HCT116 (cell line): ENCODE data around the gene MYO1F. TPM values are rescaled to one million over a fixed set of nuclear protein-coding genes. Genes with fewer than 3 reads are reported as not detected.

Source experiments
- ATAC-seq: fragments of 200-7000 bp; cut with Tn5 transposase; 2 replicates; pipeline ENCODE4 v1.9.1; 2020; ENCODE audit warnings: mild to moderate bottlenecking, moderate library complexity
- BruUV-seq: library from RNA; stranded (reverse); fragments of 400-500 nt; replicated peaks from 2 replicates; lab custom pipeline; 2021; lab: Mats Ljungman, UMichigan
- CTCF ChIA-PET: fragments of 300-600 bp; sonication (Branson Sonifier 250); formaldehyde crosslinking; loops from one replicate; lab custom pipeline; 2021; ENCODE audit warnings: antibody characterized with exemption; lab: Charles Lee
- POLR2A ChIA-PET: fragments of 300-600, 350-600 bp; sonication (Branson Sonifier 250); formaldehyde crosslinking; loops from one replicate; lab custom pipeline; 2021; ENCODE audit warnings: antibody characterized with exemption; lab: Charles Lee
- RAD21 ChIA-PET, 2 experiments: fragments of 300-600 bp; sonication (Branson Sonifier 250); formaldehyde crosslinking; loops; one replicate each; lab custom pipeline; 2023; ENCODE audit warnings: low total read pairs in 2 of 2; ENCODE audit not compliant: uncharacterized antibody in 2 of 2, unreplicated experiment in 2 of 2, low non-redundant PET in 1 of 2; lab: Charles Lee
- DNase-seq: peaks from one replicate; pipeline ENCODE4 v3.0.0-alpha.2; 2010; ENCODE audit warnings: low read depth, low spot score
- H2AFZ ChIP-seq: fragments of 200-600 bp; shearing (Covaris generic), sonication (generic); 2 replicates; pipeline ENCODE4 v1.6.1; 2017; ENCODE audit warnings: low read depth, mixed run types, mixed read lengths, antibody characterized with exemption, low read length; ENCODE audit not compliant: poor library complexity, severe bottlenecking
- H3K27ac ChIP-seq: 2 replicates; pipeline ENCODE4 v1.5.1; 2012; ENCODE audit warnings: low read depth, low read length
- H3K27me3 ChIP-seq: fragments of 200-600 bp; sonication (generic); 2 replicates; pipeline ENCODE4 v1.6.1; 2016; ENCODE audit warnings: mixed run types, low read length, mixed read lengths; ENCODE audit not compliant: insufficient read depth
- H3K36me3 ChIP-seq, 2 experiments: fragments of 200-500 bp in 1 of 2; fragments of 200-600 bp in 1 of 2; sonication (Bioruptor generic) in 1 of 2; sonication (generic) in 1 of 2; 2 replicates each; pipeline versions ENCODE4 v1.5.1 to v1.6.1; 2014 to 2016; ENCODE audit warnings: low read length in 2 of 2, inconsistent platforms in 1 of 2, mixed read lengths in 1 of 2, mixed run types in 1 of 2; ENCODE audit not compliant: insufficient read depth in 2 of 2, control insufficient read depth in 1 of 2
- H3K4me1 ChIP-seq, 2 experiments: fragments of 200-600 bp in 1 of 2; sonication (generic) in 1 of 2; 2 replicates each; pipeline versions ENCODE4 v1.5.1 to v1.6.1; 2012 to 2017; ENCODE audit warnings: low read length in 2 of 2, inconsistent platforms in 1 of 2, mild to moderate bottlenecking in 1 of 2, mixed read lengths in 1 of 2, mixed run types in 1 of 2, moderate library complexity in 1 of 2; ENCODE audit not compliant: insufficient read depth in 2 of 2, control insufficient read depth in 1 of 2
- H3K4me2 ChIP-seq: fragments of 200-600 bp; sonication (generic); 2 replicates; pipeline ENCODE4 v1.6.1; 2017; ENCODE audit warnings: mixed run types, low read length, mixed read lengths
- H3K4me3 ChIP-seq, 2 experiments: fragments of 200-600 bp in 1 of 2; sonication (generic) in 1 of 2; replicated peaks in 1 of 2; 2 replicates each; pipeline ENCODE4 v1.5.1; 2011 to 2016; ENCODE audit warnings: low read length in 2 of 2, control low read depth in 1 of 2, low read depth in 1 of 2, mild to moderate bottlenecking in 1 of 2, mixed read lengths in 1 of 2, mixed run types in 1 of 2
- H3K79me2 ChIP-seq: fragments of 200-600 bp; sonication (generic); 2 replicates; pipeline ENCODE4 v1.6.1; 2017; ENCODE audit warnings: mild to moderate bottlenecking, mixed run types, low read length, moderate library complexity, mixed read lengths; ENCODE audit not compliant: insufficient read depth
- H3K9ac ChIP-seq: fragments of 200-600 bp; sonication (generic); 2 replicates; pipeline ENCODE4 v1.6.1; 2016; ENCODE audit warnings: low read length, mixed read lengths
- H3K9me2 ChIP-seq: fragments of 200-600 bp; sonication (generic), shearing (Covaris generic); 2 replicates; pipeline ENCODE4 v1.6.1; 2017; ENCODE audit warnings: mixed run types, mild to moderate bottlenecking, moderate library complexity; ENCODE audit not compliant: insufficient read depth
- H3K9me3 ChIP-seq, 2 experiments: fragments of 200-500 bp in 1 of 2; fragments of 200-600 bp in 1 of 2; sonication (Bioruptor generic) in 1 of 2; sonication (generic) in 1 of 2; 2 replicates each; pipeline ENCODE4 v1.6.1; 2014 to 2017; ENCODE audit warnings: low read length in 2 of 2, mixed read lengths in 2 of 2, inconsistent platforms in 1 of 2, low read depth in 1 of 2, mild to moderate bottlenecking in 1 of 2, mixed run types in 1 of 2, moderate library complexity in 1 of 2; ENCODE audit not compliant: control insufficient read depth in 1 of 2, insufficient read depth in 1 of 2
- H4K20me1 ChIP-seq: fragments of 200-600 bp; sonication (generic), shearing (Covaris generic); 2 replicates; pipeline ENCODE4 v1.6.1; 2017; ENCODE audit warnings: mixed run types, mild to moderate bottlenecking, moderate library complexity; ENCODE audit not compliant: insufficient read depth
- CEBPB ChIP-seq: IDR thresholded peaks from 2 replicates; pipeline ENCODE4 v1.6.1; 2012; ENCODE audit warnings: low read depth
- EZH2 ChIP-seq: fragments of 200-600 bp; sonication (generic); IDR thresholded peaks from 2 replicates; pipeline ENCODE4 v1.6.1; 2017; ENCODE audit warnings: antibody characterized with exemption, mixed run types
- POLR2A ChIP-seq: IDR thresholded peaks from 2 replicates; pipeline ENCODE4 v1.7.0; 2011; ENCODE audit warnings: borderline replicate concordance; ENCODE audit not compliant: insufficient read depth, insufficient read length; ENCODE audit errors: extremely low read depth
- SP1 ChIP-seq: IDR thresholded peaks from 2 replicates; pipeline ENCODE4 v1.6.1; 2012; ENCODE audit warnings: low read depth
- SRF ChIP-seq: IDR thresholded peaks from 2 replicates; pipeline ENCODE4 v1.6.1; 2012; ENCODE audit warnings: low read depth
- TCF7L2 ChIP-seq: IDR thresholded peaks from 2 replicates; pipeline ENCODE4 v1.7.0; 2011; ENCODE audit warnings: borderline replicate concordance, inconsistent platforms; ENCODE audit not compliant: insufficient read depth, insufficient read length; ENCODE audit errors: extremely low read depth
- YY1 ChIP-seq: IDR thresholded peaks from 2 replicates; pipeline ENCODE4 v1.6.1; 2011; ENCODE audit warnings: low read length, low read depth, moderate library complexity, mild to moderate bottlenecking; ENCODE audit not compliant: insufficient replicate concordance; ENCODE audit errors: extremely low read depth
- ZFX ChIP-seq: fragments of 450-650 bp; IDR thresholded peaks from 2 replicates; pipeline ENCODE4 v1.6.1; 2017
- ZNF274 ChIP-seq: fragments of 200-500 bp; sonication (Bioruptor generic); IDR thresholded peaks from 2 replicates; pipeline ENCODE4 v1.6.1; 2014; ENCODE audit warnings: mild to moderate bottlenecking, low read depth, low read length, inconsistent platforms
- intact Hi-C: fragments of 100-400 bp; cut with micrococcal nuclease; formaldehyde crosslinking; loops from 2 replicates; pipeline ENCODE4 v1.10.0; 2022
- total RNA-seq: library from RNA; stranded (reverse); gene quantifications from one replicate; pipeline ENCODE4 v1.2.1, GENCODE V29; 2021; ENCODE audit not compliant: unreplicated experiment
- TF ChIP-seq, protein P1 (sequence below): IDR thresholded peaks from 2 replicates; pipeline ENCODE4 v1.6.1; 2012
- TF ChIP-seq, protein P2 (sequence below), 3 experiments: fragments of 200-600 bp in 1 of 3; sonication (generic) in 1 of 3; IDR thresholded peaks in 2 of 3; conservative IDR thresholded peaks in 1 of 3; 2 replicates each; pipeline ENCODE4 v1.5.1; 2012 to 2017; ENCODE audit warnings: low read depth in 2 of 3, low read length in 2 of 3, antibody characterized with exemption in 1 of 3, borderline replicate concordance in 1 of 3, control low read depth in 1 of 3, mild to moderate bottlenecking in 1 of 3, mixed read lengths in 1 of 3, mixed run types in 1 of 3, moderate library complexity in 1 of 3; ENCODE audit not compliant: insufficient read depth in 1 of 3
- TF ChIP-seq, protein P3 (sequence below): IDR thresholded peaks from 2 replicates; pipeline ENCODE4 v1.6.1; 2012; ENCODE audit warnings: low read depth
- TF ChIP-seq, protein P4 (sequence below): IDR thresholded peaks from 2 replicates; pipeline ENCODE4 v1.6.1; 2012

The MYO1F gene
- total RNA-seq, 1 experiment from 2014 or later: 0.39 TPM

DNA sequence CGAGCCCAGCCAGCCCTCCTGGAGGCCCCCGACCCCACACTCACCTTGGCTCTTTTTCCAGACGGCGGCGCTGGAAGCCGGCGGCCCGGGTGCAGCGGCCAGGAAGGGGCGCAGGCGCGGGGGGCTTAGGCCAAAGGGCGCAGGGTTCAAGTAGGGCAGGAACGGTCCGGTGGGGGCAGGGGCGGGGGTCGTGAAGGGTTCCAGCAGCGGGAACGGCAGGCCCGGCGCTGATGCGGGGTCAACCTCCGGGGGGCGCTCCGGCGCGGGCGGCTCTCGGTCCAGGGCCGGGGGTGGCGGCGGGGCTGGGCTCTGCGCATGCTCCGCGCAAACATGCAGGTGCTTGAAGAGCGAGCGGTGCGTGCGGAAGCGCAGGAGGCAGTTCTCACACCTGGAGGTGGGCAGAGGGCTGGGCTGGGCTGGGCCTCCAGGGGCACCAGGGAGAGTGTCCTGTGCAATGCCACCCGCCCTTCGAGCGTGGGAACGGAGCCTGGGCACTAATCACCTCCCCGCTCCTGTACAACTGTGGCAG is 65.6 kb downstream of the MYO1F start:
- Histone ChIP-seq H3K9ac (peak overlapping the region; percentile 50), H3K9me2 (no peaks in the 10 kb centered on the region), H4K20me1 (no peaks in the 10 kb centered on the region), H3K4me1 (peaks cover 22 to 43% of the 10 kb centered on the region in 2 experiments), H3K27ac (peak overlapping the region; percentile 95), H3K9me3 (no peaks in the 10 kb centered on the region), H3K36me3 (no peaks in the 10 kb centered on the region), H2AFZ (no peak overlapping the region), H3K4me2 (peak overlapping the region; percentile 87), H3K27me3 (no peaks in the 10 kb centered on the region), H3K4me3 (peak overlapping the region; percentile 59 to 78), H3K79me2 (no peaks in the 10 kb centered on the region)
- ATAC-seq: peak; percentile 41
- BruUV-seq: no TSS peak
- ChIA-PET CTCF (interaction anchor here (0.9 kb wide), 1 partner anchor 158 kb away, joined by 4 read pairs; no protein-coding TSS in a partner anchor), RAD21 (no interaction called here), POLR2A (no interaction called here)
- intact Hi-C loops: loop anchor here (10.0 kb wide), 1 partner anchor 97 kb away; the partner anchor contains the start of gene MARCHF2
- no peak for TF ChIP-seq CEBPB
- TF ChIP-seq, protein P1, sequence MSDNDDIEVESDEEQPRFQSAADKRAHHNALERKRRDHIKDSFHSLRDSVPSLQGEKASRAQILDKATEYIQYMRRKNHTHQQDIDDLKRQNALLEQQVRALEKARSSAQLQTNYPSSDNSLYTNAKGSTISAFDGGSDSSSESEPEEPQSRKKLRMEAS: peak; percentile 48; the same call in 1 of the 2 replicates
- TF ChIP-seq, protein P2, sequence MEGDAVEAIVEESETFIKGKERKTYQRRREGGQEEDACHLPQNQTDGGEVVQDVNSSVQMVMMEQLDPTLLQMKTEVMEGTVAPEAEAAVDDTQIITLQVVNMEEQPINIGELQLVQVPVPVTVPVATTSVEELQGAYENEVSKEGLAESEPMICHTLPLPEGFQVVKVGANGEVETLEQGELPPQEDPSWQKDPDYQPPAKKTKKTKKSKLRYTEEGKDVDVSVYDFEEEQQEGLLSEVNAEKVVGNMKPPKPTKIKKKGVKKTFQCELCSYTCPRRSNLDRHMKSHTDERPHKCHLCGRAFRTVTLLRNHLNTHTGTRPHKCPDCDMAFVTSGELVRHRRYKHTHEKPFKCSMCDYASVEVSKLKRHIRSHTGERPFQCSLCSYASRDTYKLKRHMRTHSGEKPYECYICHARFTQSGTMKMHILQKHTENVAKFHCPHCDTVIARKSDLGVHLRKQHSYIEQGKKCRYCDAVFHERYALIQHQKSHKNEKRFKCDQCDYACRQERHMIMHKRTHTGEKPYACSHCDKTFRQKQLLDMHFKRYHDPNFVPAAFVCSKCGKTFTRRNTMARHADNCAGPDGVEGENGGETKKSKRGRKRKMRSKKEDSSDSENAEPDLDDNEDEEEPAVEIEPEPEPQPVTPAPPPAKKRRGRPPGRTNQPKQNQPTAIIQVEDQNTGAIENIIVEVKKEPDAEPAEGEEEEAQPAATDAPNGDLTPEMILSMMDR (IDR thresholded peaks at IDR 0.05 in 2 of 3, conservative IDR thresholded peaks at IDR 0.05 in 1 of 3; ENCODE audit: borderline replicate concordance in 1 of 3, insufficient read depth in 1 of 3, low read depth in 2 of 3, low read length in 2 of 3): peak in 2 of 3 experiments; percentile 33 to 55; a peak in 3 of 6 replicates
- peak; percentile 53 for DNase-seq

DNA sequence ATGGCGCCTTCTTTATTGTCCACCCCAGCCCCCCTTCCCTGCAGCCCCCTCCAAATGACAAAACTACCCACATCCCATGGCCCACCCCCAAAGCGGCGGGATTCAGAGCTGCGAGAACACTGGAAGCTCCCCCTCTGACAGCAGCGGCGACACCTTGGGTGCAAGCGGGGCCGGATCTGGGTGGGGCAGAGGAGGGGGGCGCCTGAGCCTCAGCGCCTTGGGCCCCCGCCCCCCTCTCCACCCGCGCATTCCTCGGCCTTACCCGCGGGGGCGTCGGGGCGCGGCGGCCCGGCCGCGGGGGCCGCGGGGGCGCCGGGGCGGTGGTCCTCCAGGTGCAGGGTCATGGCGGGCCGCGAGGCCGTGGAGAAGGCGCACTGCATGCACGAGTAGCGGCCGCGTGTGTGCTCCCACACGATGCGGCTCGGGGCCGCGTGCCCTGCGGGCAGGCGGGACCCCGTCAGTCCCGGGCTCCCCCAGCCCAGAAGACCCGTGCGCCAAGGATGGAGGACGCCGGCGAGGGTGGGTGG is 66.6 kb downstream of the MYO1F start:
- Histone ChIP-seq H3K27me3 (no peaks in the 10 kb centered on the region), H3K9me3 (no peaks in the 10 kb centered on the region), H3K79me2 (no peaks in the 10 kb centered on the region), H3K4me3 (no peak overlapping the region), H3K4me1 (peaks cover 30 to 53% of the 10 kb centered on the region in 2 experiments), H3K36me3 (no peaks in the 10 kb centered on the region), H2AFZ (no peak overlapping the region), H3K4me2 (no peak overlapping the region), H3K27ac (no peak overlapping the region; the same call in 1 of the 2 replicates), H4K20me1 (no peaks in the 10 kb centered on the region), H3K9ac (no peak overlapping the region), H3K9me2 (no peaks in the 10 kb centered on the region)
- ATAC-seq: no peak
- POLR2A ChIA-PET: no interaction called here
- CTCF ChIA-PET: no interaction called here
- no TSS peak for BruUV-seq
- DNase-seq: no peak
- intact Hi-C loops: loop anchor here (10.0 kb wide), 1 partner anchor 96 kb away; the partner anchor contains the start of gene MARCHF2
- RAD21 ChIA-PET: no interaction called here
- TF ChIP-seq POLR2A (no peak), ZNF274 (no peak), TCF7L2 (no peak), YY1 (no peak), SP1 (no peak), CEBPB (no peak), EZH2 (no peak), ZFX (no peak), SRF (no peak)
- TF ChIP-seq, protein P3, sequence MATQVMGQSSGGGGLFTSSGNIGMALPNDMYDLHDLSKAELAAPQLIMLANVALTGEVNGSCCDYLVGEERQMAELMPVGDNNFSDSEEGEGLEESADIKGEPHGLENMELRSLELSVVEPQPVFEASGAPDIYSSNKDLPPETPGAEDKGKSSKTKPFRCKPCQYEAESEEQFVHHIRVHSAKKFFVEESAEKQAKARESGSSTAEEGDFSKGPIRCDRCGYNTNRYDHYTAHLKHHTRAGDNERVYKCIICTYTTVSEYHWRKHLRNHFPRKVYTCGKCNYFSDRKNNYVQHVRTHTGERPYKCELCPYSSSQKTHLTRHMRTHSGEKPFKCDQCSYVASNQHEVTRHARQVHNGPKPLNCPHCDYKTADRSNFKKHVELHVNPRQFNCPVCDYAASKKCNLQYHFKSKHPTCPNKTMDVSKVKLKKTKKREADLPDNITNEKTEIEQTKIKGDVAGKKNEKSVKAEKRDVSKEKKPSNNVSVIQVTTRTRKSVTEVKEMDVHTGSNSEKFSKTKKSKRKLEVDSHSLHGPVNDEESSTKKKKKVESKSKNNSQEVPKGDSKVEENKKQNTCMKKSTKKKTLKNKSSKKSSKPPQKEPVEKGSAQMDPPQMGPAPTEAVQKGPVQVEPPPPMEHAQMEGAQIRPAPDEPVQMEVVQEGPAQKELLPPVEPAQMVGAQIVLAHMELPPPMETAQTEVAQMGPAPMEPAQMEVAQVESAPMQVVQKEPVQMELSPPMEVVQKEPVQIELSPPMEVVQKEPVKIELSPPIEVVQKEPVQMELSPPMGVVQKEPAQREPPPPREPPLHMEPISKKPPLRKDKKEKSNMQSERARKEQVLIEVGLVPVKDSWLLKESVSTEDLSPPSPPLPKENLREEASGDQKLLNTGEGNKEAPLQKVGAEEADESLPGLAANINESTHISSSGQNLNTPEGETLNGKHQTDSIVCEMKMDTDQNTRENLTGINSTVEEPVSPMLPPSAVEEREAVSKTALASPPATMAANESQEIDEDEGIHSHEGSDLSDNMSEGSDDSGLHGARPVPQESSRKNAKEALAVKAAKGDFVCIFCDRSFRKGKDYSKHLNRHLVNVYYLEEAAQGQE: no peak
- TF ChIP-seq, protein P4, sequence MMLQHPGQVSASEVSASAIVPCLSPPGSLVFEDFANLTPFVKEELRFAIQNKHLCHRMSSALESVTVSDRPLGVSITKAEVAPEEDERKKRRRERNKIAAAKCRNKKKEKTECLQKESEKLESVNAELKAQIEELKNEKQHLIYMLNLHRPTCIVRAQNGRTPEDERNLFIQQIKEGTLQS: no peak
